ENCODE data around the gene ERVFRD-1. TPM values are rescaled to one million over a fixed set of nuclear protein-coding genes. Genes with fewer than 3 reads are reported as not detected.

ERVFRD-1 gene
- total and polyA plus RNA-seq, 11 donors = 0.07 to 0.18 (median 0.08) TPM; not detected in 8

DNA sequence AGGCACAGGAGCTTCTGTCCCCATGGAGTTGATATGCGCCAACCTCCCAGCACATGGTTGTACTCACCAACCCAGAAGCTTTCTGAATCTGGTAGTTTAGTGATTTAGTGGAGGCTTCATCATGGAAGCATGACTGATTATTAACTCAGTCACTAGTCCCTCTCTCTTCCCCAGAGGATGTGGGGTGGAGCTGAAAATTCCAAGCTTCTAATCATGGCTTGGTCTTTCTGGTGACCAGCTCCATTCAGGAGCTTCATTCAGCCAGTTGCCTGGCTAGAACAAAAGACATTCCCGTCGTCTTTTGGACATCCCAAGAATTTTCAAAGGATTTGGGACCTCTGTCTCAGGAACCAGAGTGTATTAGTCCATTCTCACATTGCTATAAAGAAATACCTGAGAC lies 31.2 kb downstream of the ERVFRD-1 start:
- TF ChIP-seq POLR2A (IDR thresholded peaks at IDR 0.05) = no peak
- TF ChIP-seq, protein P1, sequence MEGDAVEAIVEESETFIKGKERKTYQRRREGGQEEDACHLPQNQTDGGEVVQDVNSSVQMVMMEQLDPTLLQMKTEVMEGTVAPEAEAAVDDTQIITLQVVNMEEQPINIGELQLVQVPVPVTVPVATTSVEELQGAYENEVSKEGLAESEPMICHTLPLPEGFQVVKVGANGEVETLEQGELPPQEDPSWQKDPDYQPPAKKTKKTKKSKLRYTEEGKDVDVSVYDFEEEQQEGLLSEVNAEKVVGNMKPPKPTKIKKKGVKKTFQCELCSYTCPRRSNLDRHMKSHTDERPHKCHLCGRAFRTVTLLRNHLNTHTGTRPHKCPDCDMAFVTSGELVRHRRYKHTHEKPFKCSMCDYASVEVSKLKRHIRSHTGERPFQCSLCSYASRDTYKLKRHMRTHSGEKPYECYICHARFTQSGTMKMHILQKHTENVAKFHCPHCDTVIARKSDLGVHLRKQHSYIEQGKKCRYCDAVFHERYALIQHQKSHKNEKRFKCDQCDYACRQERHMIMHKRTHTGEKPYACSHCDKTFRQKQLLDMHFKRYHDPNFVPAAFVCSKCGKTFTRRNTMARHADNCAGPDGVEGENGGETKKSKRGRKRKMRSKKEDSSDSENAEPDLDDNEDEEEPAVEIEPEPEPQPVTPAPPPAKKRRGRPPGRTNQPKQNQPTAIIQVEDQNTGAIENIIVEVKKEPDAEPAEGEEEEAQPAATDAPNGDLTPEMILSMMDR (IDR thresholded peaks at IDR 0.05) = no peak
- DNase-seq (no peak), ATAC-seq (no peak)
- Histone ChIP-seq H3K27me3 (no peaks in the 10 kb centered on the region), H3K27ac (no peak overlapping the region), H3K4me3 (no peak overlapping the region), H3K36me3 (no peaks in the 10 kb centered on the region), H3K9me3 (no peaks in the 10 kb centered on the region), H3K4me1 (no peaks in the 10 kb centered on the region)
- WGBS, 4 donors = 62 to 71% (median 67%) methylated on average over 3 of the region's 3 CpGs
- intact Hi-C loops (cut with DNase I) = no loop called here

DNA sequence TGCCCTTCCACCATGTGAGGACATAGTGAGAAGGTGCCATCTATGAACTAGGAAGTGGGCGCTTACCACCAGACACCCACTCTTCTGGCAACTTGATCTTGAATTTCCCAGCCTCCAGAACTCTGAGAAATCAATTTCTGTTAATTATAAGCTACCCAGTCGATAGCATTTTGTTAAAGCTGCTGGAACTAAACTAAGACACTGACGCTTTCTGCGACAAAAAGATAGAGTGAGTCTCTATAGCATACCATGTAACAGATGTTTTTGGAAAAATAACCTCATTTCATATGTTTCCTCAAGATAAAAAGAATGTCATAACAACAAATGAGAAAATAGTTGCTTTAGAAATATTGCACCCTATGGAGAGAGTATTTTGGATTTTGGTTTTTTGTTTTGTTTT lies 33.3 kb downstream of the ERVFRD-1 start:
- Histone ChIP-seq H3K36me3 (no peaks in the 10 kb centered on the region), H3K27ac (no peak overlapping the region), H3K9me3 (no peaks in the 10 kb centered on the region), H3K4me3 (no peak overlapping the region), H3K27me3 (no peaks in the 10 kb centered on the region), H3K4me1 (no peaks in the 10 kb centered on the region)
- intact Hi-C loops (cut with DNase I) = loop anchor here in 1 of 10 donors (10.0 kb wide), 1 partner anchor 233 kb away; no protein-coding TSS in a partner anchor
- TF ChIP-seq, protein P1 (IDR thresholded peaks at IDR 0.05) = no peak
- no peak for TF ChIP-seq POLR2A (IDR thresholded peaks at IDR 0.05)
- 90% methylated on average over 4 of the region's 4 CpGs for WGBS, 4 donors
- no peak for ATAC-seq
- DNase-seq = no peak

DNA sequence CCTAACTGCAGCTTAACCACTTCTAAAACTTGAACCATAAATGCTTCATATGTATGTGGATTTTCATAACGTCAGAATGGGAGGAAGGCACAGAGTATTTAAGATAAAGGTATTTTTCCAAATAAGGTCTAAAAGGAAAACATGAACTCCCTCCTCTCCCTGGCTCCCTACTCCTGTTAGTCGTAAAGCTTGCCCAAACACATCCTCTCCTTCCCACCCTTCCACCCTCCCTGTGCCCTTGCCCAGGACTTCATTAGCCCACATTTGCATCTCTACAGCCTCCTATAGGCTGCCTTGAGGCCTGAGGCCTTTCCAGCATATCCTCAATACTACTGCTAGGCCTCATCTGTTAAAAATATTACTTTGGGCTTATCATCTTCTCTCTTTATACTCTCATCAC lies 35.0 kb downstream of the ERVFRD-1 start:
- intact Hi-C loops (cut with DNase I) = loop anchor here in 1 of 10 donors (10.0 kb wide), 1 partner anchor 232 kb away; no protein-coding TSS in a partner anchor
- no peaks in the 10 kb centered on the region for H3K4me1 ChIP-seq
- ATAC-seq (no peak), DNase-seq (no peak)
- no peak overlapping the region for H3K4me3 ChIP-seq
- no peak for TF ChIP-seq POLR2A (IDR thresholded peaks at IDR 0.05)
- TF ChIP-seq, protein P1 (IDR thresholded peaks at IDR 0.05) = no peak
- H3K9me3 ChIP-seq = no peaks in the 10 kb centered on the region
- no peaks in the 10 kb centered on the region for H3K36me3 ChIP-seq
- no peak overlapping the region for H3K27ac ChIP-seq
- H3K27me3 ChIP-seq = no peaks in the 10 kb centered on the region
- 70 to 76% (median 74%) methylated on average over 2 of the region's 2 CpGs for WGBS, 4 donors

DNA sequence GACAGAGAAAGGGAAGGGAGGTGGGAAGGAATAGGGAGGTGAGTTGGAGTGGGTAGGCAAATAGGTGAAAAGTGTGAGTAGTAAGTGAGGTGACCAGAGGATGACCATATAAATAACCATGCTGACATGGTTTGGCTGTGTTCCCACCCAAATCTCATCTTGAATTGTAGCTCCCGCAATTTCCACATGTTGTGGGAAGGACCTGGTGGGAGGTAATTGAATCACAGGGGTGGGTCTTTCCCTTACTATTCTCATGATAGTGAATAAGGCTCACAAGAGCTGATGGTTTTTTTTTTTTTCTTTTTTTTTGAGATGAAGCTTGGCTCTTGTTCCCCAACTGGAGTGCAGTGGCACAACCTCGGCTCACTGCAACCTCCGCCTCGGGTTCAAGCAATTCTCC lies 39.4 kb downstream of the ERVFRD-1 start:
- no peak for ATAC-seq
- DNase-seq = no peak
- H3K27ac ChIP-seq = no peak overlapping the region
- H3K27me3 ChIP-seq = no peaks in the 10 kb centered on the region
- TF ChIP-seq, protein P1 (IDR thresholded peaks at IDR 0.05) = no peak
- TF ChIP-seq POLR2A (IDR thresholded peaks at IDR 0.05) = no peak
- intact Hi-C loops (cut with DNase I) = loop anchor here in 1 of 10 donors (10.0 kb wide), 1 partner anchor 227 kb away; no protein-coding TSS in a partner anchor
- H3K4me3 ChIP-seq = no peak overlapping the region
- WGBS, 4 donors = 87 to 93% (median 88%) methylated on average over 4 of the region's 4 CpGs
- H3K4me1 ChIP-seq = no peaks in the 10 kb centered on the region
- H3K36me3 ChIP-seq = no peaks in the 10 kb centered on the region
- no peaks in the 10 kb centered on the region for H3K9me3 ChIP-seq
